ENCODE measurements around the gene CATSPERD. TPM values are rescaled to one million over a fixed set of nuclear protein-coding genes. Genes with fewer than 3 reads are reported as not detected.
"Not testable (repeated sequence)": the region's sequence is repeated elsewhere in the genome, so short reads cannot be mapped to it uniquely, and the experiment has no call there.

Gene CATSPERD
- total RNA-seq, 1 experiment from 2014 or later = not detected

DNA sequence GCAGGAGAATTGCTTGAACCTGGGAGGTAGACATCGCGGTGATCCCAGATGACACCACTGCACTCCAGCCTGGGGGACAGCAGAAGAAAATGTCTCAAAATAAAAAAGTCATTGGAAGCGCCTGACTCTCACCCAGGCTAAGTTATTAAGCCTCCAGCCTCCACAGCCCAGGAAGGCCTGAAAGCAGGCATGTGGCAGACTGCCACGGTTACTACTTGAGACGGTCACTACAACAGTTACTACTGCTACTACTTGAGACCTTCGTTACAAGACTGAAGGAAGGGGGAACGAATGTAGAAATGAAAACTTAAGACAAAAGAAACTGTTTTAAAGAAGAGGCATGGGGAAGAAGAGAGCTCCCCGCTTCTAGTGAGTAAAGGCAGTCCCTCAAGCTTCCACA is 54.5 kb downstream of the CATSPERD start:
- H3K27ac Mint-ChIP-seq (ENCODE audit: unreplicated experiment) = no peak overlapping the region
- no peaks in the 10 kb centered on the region for H3K4me1 Mint-ChIP-seq (ENCODE audit: low read depth, unreplicated experiment)
- CTCF ChIA-PET = interaction anchor here (0.7 kb wide), 1 partner anchor 423 kb away, joined by 5 read pairs; no protein-coding TSS in a partner anchor
- no peaks in the 10 kb centered on the region for H3K27me3 Mint-ChIP-seq (ENCODE audit: unreplicated experiment)
- H3K9me3 Mint-ChIP-seq (ENCODE audit: low read depth, unreplicated experiment) = no peaks in the 10 kb centered on the region
- no peaks in the 10 kb centered on the region for H3K36me3 Mint-ChIP-seq (ENCODE audit: insufficient read depth, unreplicated experiment)
- TF ChIP-seq, protein P1, sequence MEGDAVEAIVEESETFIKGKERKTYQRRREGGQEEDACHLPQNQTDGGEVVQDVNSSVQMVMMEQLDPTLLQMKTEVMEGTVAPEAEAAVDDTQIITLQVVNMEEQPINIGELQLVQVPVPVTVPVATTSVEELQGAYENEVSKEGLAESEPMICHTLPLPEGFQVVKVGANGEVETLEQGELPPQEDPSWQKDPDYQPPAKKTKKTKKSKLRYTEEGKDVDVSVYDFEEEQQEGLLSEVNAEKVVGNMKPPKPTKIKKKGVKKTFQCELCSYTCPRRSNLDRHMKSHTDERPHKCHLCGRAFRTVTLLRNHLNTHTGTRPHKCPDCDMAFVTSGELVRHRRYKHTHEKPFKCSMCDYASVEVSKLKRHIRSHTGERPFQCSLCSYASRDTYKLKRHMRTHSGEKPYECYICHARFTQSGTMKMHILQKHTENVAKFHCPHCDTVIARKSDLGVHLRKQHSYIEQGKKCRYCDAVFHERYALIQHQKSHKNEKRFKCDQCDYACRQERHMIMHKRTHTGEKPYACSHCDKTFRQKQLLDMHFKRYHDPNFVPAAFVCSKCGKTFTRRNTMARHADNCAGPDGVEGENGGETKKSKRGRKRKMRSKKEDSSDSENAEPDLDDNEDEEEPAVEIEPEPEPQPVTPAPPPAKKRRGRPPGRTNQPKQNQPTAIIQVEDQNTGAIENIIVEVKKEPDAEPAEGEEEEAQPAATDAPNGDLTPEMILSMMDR (IDR thresholded peaks at IDR 0.05; ENCODE audit: unreplicated experiment) = no peak
- no peak overlapping the region for H3K4me3 Mint-ChIP-seq (ENCODE audit: low read depth, unreplicated experiment)
- BruUV-seq (replicated peaks) = no TSS peak
- no peak for DNase-seq
- intact Hi-C loops (cut with micrococcal nuclease; ENCODE audit: unreplicated experiment) = no loop called here

DNA sequence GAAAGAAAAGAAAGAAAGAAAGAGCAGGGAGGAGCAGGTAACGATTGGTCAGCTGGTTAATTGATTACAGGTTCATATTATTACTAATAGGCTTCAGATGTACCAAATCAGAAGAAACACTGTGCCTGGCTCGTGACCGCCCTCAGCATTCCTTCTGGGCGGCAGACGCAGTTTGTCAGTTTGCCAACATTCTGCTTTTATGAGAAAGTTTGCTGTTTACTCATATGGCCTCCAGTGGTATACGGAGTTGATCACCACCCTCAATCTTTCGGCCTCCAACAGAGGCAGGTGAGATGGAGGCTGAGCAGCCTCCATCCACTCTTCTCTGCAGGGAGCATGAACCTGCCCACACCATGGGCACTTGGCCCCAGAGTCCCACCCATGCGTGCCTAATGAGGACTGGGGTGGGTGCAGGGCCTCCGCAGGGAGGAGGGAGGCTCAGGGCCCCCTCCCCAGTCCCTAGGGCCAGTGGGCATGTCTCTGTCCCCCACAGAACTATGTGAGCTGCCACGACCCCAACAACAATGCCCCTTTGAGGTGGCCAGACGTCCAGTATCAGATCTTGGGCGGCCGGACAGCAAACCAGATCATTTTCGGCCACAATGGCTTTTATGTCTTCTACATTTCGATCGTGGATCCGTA is 55.4 kb downstream of the CATSPERD start:
- Mint-ChIP-seq H3K4me1 (ENCODE audit: low read depth, unreplicated experiment) (no peaks in the 10 kb centered on the region), H3K9me3 (ENCODE audit: low read depth, unreplicated experiment) (no peaks in the 10 kb centered on the region), H3K4me3 (ENCODE audit: low read depth, unreplicated experiment) (no peak overlapping the region), H3K27ac (ENCODE audit: unreplicated experiment) (no peak overlapping the region), H3K27me3 (ENCODE audit: unreplicated experiment) (no peaks in the 10 kb centered on the region), H3K36me3 (ENCODE audit: insufficient read depth, unreplicated experiment) (no peaks in the 10 kb centered on the region)
- no peak for DNase-seq
- BruUV-seq (replicated peaks) = no TSS peak
- TF ChIP-seq, protein P1 (IDR thresholded peaks at IDR 0.05; ENCODE audit: unreplicated experiment) = no peak
- CTCF ChIA-PET = interaction anchor here (0.6 kb wide), 1 partner anchor 929 kb away, joined by 3 read pairs; no protein-coding TSS in a partner anchor
- intact Hi-C loops (cut with micrococcal nuclease; ENCODE audit: unreplicated experiment) = no loop called here

DNA sequence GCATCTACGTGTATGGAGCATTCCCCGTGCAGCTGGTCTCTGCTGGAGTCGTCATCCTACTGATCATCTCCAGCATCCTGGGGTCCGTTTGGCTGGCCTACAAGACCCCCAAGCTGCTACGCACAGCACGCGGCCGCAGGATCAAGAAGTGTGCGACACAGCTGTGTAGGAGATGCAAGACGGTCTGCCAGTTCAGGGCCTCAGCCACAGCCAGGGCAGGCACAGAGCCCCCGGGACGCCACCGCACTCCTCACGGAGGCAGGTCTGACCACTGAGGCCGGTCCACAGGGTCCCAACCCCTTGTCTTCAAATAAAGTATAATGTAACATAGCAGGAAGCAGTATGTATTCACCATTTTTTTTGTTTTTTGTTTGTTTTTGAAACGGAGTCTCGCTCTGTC is 58.0 kb downstream of the CATSPERD start:
- Mint-ChIP-seq H3K27me3 (ENCODE audit: unreplicated experiment) (no peaks in the 10 kb centered on the region), H3K27ac (ENCODE audit: unreplicated experiment) (no peak overlapping the region), H3K36me3 (ENCODE audit: insufficient read depth, unreplicated experiment) (no peaks in the 10 kb centered on the region), H3K4me1 (ENCODE audit: low read depth, unreplicated experiment) (no peaks in the 10 kb centered on the region), H3K9me3 (ENCODE audit: low read depth, unreplicated experiment) (no peaks in the 10 kb centered on the region), H3K4me3 (ENCODE audit: low read depth, unreplicated experiment) (no peak overlapping the region)
- intact Hi-C loops (cut with micrococcal nuclease; ENCODE audit: unreplicated experiment) = no loop called here
- no peak for DNase-seq
- TF ChIP-seq, protein P1 (IDR thresholded peaks at IDR 0.05; ENCODE audit: unreplicated experiment) = no peak
- BruUV-seq (replicated peaks) = no TSS peak
- CTCF ChIA-PET = no interaction called here

DNA sequence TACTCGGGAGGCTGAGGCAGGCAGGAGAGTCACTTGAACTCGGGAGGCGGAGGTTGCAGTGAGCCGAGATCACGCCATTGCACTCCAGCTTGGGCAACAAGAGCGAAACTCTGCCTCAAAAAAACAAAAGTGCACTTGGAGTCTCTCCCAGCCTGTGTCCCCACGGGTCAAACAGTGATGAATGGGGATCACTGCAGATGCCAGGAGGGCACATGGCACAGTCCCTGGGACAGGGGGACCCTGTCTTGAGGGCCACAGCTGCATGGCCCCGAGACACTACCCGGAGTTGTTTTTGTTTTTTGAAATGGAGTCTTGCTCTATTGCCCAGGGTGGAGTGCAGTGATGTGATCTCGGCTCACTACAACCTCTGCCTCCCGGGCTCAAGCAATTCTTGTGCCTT is 60.5 kb downstream of the CATSPERD start:
- DNase-seq; intact Hi-C loops (cut with micrococcal nuclease; ENCODE audit: unreplicated experiment); H3K27me3 Mint-ChIP-seq (ENCODE audit: unreplicated experiment); BruUV-seq (replicated peaks); H3K4me1 Mint-ChIP-seq (ENCODE audit: low read depth, unreplicated experiment); H3K36me3 Mint-ChIP-seq (ENCODE audit: insufficient read depth, unreplicated experiment); CTCF ChIA-PET; H3K9me3 Mint-ChIP-seq (ENCODE audit: low read depth, unreplicated experiment); H3K4me3 Mint-ChIP-seq (ENCODE audit: low read depth, unreplicated experiment); H3K27ac Mint-ChIP-seq (ENCODE audit: unreplicated experiment): not testable (repeated sequence)

GRCh38 chr19:5782322-5782721 is 61.9 kb downstream of the CATSPERD start:
- Mint-ChIP-seq H3K4me1 (ENCODE audit: low read depth, unreplicated experiment) (no peaks in the 10 kb centered on the region), H3K9me3 (ENCODE audit: low read depth, unreplicated experiment) (no peaks in the 10 kb centered on the region), H3K27ac (ENCODE audit: unreplicated experiment) (no peak overlapping the region), H3K27me3 (ENCODE audit: unreplicated experiment) (no peaks in the 10 kb centered on the region), H3K4me3 (ENCODE audit: low read depth, unreplicated experiment) (no peak overlapping the region), H3K36me3 (ENCODE audit: insufficient read depth, unreplicated experiment) (peaks cover 8% of the 10 kb centered on the region)
- CTCF ChIA-PET = no interaction called here
- BruUV-seq (replicated peaks) = no TSS peak
- TF ChIP-seq, protein P1 (IDR thresholded peaks at IDR 0.05; ENCODE audit: unreplicated experiment) = no peak
- intact Hi-C loops (cut with micrococcal nuclease; ENCODE audit: unreplicated experiment) = no loop called here
- no peak for DNase-seq

Measured in Calu3 (cell line).